ENCODE results near the gene PSMD2. TPM values are rescaled to one million over a fixed set of nuclear protein-coding genes. Genes with fewer than 3 reads are reported as not detected.

PSMD2 gene
- polyA plus RNA-seq (2013, experiment 1 of 4), result 377 TPM
- 343 TPM for polyA plus RNA-seq (2013, experiment 2 of 4)
- 293 TPM for polyA plus RNA-seq (2013, experiment 3 of 4)
- polyA plus RNA-seq (2013, experiment 4 of 4), result 299 TPM

DNA sequence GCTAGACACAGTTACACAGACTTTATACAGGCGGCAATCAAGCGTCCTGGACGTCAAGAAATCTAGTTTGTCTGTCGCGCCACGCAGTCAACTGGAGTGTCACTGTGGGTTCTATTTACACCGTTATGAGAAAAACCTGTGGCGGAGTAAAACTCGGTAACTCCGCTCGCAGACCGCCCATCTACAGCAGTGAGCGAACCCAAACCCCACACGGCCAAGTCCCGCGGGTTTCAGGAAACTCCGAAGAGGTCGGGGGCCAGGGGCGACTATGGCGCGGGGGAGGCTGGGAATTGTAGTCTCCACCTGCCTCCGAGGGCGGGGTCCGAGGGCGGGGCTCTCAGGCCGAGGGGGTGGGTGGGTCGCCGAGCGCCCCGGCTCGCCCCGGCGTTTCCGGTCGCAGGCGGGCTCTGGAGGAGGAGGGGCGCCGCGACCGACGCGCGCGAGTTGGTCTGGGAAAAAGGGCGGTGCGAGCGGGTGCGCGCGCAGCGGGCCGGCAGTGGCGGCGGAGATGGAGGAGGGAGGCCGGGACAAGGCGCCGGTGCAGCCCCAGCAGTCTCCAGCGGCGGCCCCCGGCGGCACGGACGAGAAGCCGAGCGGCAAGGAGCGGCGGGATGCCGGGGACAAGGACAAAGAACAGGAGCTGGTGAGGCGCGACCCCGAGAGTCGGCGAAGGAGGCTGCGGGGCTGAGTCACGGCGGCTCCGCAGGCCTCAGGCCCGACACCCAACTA, at the start of gene PSMD2:
Gene PSMD2 (plus strand): TSS at position 483 of the 729 bp plus-strand sequence. CDS start 26 bp downstream, at position 509.
- Histone ChIP-seq H3K27me3 (ENCODE audit: control insufficient read depth, insufficient read depth, low read length, poor library complexity, severe bottlenecking) (peaks cover 3% of the 10 kb centered on the region), H3K4me3 (ENCODE audit: insufficient read depth, low read depth, low read length) (peak within 1 kb of the TSS; percentile 97), H3K4me1 (ENCODE audit: control insufficient read depth, insufficient read depth, low read length) (peaks cover 5% of the 10 kb centered on the region), H3K36me3 (ENCODE audit: control insufficient read depth, insufficient read depth, low read length) (peaks cover 37% of the 10 kb centered on the region), H3K27ac (ENCODE audit: insufficient read depth, low read depth, low read length, poor library complexity, severe bottlenecking) (peak within 1 kb of the TSS; percentile 17), H3K9me3 (ENCODE audit: control insufficient read depth, low read length) (no peaks in the 10 kb centered on the region)
- 1% methylated on average over 78 of the region's 78 CpGs for WGBS, 2 experiments

GRCh38 chr3:184249412-184250166, 49.5 kb upstream of the PSMD2 start, which contains the start of gene EEF1AKMT4:
Gene EEF1AKMT4 (plus strand): TSS chr3:184249672. CDS start chr3:184249695, 23 bp downstream.
- WGBS, 2 experiments, result 0% methylated on average over 54 of the region's 54 CpGs
- H3K27ac ChIP-seq (ENCODE audit: insufficient read depth, low read depth, low read length, poor library complexity, severe bottlenecking), result peak within 1 kb of the TSS; percentile 88

DNA sequence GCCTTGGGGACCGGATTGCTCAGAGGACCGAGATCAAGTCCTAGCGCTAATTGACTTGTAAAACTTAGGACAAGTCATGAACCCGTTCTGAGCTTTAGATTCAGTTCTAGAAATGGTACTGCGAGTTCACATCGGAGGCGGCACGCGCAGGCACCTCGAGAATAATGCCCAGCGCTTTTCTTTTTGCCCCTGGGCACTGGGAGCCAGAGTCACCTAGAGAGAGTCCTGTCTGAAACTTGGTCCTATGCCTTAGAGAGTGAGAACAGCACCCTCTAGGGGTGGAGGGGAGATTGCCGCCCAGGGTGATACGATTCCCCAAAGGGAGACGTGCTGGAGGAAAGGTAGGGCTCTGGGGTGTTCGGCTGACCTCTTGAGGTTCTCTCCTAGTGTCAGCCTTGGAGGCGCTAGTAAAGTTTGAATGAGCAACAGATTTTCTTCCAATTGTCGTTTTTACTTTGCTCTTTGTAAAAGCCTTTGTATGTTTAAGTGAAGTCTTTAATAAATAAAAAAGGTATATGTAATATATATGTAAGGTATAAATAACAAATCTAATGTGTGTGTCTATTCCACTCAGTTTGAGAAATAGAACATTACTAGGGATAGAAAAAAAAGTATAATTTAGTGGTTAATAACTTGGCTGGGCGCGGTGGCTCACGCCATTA, 48.7 kb upstream of the PSMD2 start:
- H3K27ac ChIP-seq (ENCODE audit: insufficient read depth, low read depth, low read length, poor library complexity, severe bottlenecking), result no peak overlapping the region
- WGBS, 2 experiments, result 16 to 18% methylated on average over 19 to 20 of the region's 20 CpGs
- no peaks in the 10 kb centered on the region for H3K9me3 ChIP-seq (ENCODE audit: control insufficient read depth, low read length)
- no peaks in the 10 kb centered on the region for H3K4me1 ChIP-seq (ENCODE audit: control insufficient read depth, insufficient read depth, low read length)
- H3K4me3 ChIP-seq (ENCODE audit: insufficient read depth, low read depth, low read length), result peak overlapping the region; percentile 95
- peaks cover 2% of the 10 kb centered on the region for H3K36me3 ChIP-seq (ENCODE audit: control insufficient read depth, insufficient read depth, low read length)
- H3K27me3 ChIP-seq (ENCODE audit: control insufficient read depth, insufficient read depth, low read length, poor library complexity, severe bottlenecking), result no peaks in the 10 kb centered on the region

More at GRCh38 chr3:184249412-184250166, 49.5 kb upstream of the PSMD2 start, which contains the start of gene EEF1AKMT4:
- no peaks in the 10 kb centered on the region for H3K4me1 ChIP-seq (ENCODE audit: control insufficient read depth, insufficient read depth, low read length)
- peak within 1 kb of the TSS; percentile 95 for H3K4me3 ChIP-seq (ENCODE audit: insufficient read depth, low read depth, low read length)
- no peaks in the 10 kb centered on the region for H3K27me3 ChIP-seq (ENCODE audit: control insufficient read depth, insufficient read depth, low read length, poor library complexity, severe bottlenecking)
- peaks cover 9% of the 10 kb centered on the region for H3K36me3 ChIP-seq (ENCODE audit: control insufficient read depth, insufficient read depth, low read length)
- no peaks in the 10 kb centered on the region for H3K9me3 ChIP-seq (ENCODE audit: control insufficient read depth, low read length)

DNA sequence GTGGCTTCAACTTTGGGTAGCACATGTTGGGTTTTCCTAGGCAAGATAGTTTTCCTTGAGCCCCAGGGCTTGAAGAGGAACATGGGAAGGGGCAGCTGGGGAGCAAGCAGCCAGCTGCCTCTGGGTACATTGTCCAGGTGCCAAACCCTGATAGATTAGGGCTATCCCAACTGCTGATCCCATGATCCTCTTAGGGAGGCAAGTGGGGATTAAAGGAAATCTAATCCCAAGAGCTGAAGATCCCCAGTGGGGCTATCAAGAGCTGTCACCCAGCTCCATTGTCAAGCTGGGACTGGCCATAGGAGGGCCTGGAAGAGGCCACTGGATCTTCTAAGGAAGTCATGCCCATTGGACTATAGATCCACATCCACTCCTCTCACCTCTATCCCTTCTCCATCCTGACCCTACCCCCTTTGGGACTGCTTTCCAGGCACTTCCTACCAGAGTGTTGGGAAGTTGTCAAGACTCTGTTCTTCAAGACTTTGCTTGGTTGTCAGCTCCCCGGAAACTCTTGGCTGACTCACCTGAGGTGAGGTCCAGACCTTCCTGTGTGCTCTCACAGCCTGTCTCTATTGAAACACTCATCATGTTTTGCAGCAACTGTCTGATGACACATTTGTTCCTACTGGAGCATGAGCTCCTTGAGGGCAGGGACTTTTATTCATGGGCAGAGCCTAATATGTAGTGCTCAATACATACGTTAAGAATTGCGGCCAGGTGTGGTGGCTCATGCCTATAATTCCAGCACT, 43.6 kb upstream of the PSMD2 start:
- H3K9me3 ChIP-seq (ENCODE audit: control insufficient read depth, low read length), result no peaks in the 10 kb centered on the region
- WGBS, 2 experiments, result 96 to 97% methylated on average over 3 of the region's 3 CpGs
- peaks cover 28% of the 10 kb centered on the region for H3K27me3 ChIP-seq (ENCODE audit: control insufficient read depth, insufficient read depth, low read length, poor library complexity, severe bottlenecking)
- no peak overlapping the region for H3K27ac ChIP-seq (ENCODE audit: insufficient read depth, low read depth, low read length, poor library complexity, severe bottlenecking)
- no peak overlapping the region for H3K4me3 ChIP-seq (ENCODE audit: insufficient read depth, low read depth, low read length)
- H3K4me1 ChIP-seq (ENCODE audit: control insufficient read depth, insufficient read depth, low read length), result peaks cover under 1% of the 10 kb centered on the region
- no peaks in the 10 kb centered on the region for H3K36me3 ChIP-seq (ENCODE audit: control insufficient read depth, insufficient read depth, low read length)

DNA sequence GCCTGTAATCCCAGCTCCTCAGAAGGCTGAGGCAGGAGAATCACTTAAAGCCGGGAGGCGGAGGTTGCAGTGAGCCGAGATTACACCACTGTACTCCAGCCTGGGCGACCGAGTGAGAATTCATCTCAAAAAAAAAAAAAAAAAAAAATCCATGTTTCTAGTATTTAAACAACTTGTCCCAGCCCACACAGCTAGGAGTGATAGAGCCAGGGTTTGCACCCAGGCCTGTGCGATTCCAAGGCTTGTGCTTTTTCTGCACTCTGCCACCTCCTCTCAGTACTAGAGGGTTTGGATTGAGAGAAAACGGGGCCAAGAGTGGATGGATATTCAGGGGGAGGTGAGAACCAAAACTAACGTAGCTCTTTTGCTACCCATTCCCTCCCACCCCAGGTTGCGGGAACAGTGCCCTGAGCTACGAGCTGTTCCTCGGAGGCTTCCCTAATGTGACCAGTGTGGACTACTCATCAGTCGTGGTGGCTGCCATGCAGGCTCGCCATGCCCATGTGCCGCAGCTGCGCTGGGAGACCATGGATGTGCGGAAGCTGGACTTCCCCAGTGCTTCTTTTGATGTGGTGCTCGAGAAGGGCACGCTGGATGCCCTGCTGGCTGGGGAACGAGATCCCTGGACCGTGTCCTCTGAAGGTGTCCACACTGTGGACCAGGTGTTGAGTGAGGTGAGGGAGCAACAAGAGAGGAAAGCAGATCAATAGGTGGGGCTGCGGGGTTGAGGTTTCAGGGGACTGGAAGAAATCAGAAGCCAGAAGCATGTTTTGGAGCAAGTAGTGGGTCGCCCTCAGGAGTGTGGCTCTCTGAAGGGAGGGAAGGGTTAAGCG, 41.7 kb upstream of the PSMD2 start:
- Histone ChIP-seq H3K4me1 (ENCODE audit: control insufficient read depth, insufficient read depth, low read length) (peaks cover 4% of the 10 kb centered on the region), H3K36me3 (ENCODE audit: control insufficient read depth, insufficient read depth, low read length) (no peaks in the 10 kb centered on the region), H3K27ac (ENCODE audit: insufficient read depth, low read depth, low read length, poor library complexity, severe bottlenecking) (no peak overlapping the region), H3K27me3 (ENCODE audit: control insufficient read depth, insufficient read depth, low read length, poor library complexity, severe bottlenecking) (peaks cover 46% of the 10 kb centered on the region), H3K4me3 (ENCODE audit: insufficient read depth, low read depth, low read length) (no peak overlapping the region), H3K9me3 (ENCODE audit: control insufficient read depth, low read length) (no peaks in the 10 kb centered on the region)
- WGBS, 2 experiments, result 93 to 94% methylated on average over 23 of the region's 23 CpGs

DNA sequence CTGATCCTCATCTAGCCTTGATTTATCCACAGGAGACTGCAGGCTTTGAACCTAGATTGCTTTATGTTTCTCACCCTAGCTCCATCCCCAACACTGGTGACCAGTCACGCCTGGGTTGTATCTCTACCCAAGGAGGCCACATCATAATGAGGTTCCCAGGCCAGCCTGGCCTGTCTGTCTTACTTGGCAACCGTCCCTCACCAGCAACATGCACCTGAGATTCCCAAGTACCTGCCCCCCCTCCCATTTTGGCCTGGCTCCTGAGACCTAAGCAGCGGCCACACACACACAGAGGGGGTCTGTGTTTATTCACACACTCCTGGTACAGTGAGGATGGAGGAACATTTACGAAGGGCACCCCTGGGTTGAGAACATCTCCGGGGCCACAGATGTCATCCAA, 40.1 kb upstream of the PSMD2 start:
- Histone ChIP-seq H3K4me1 (ENCODE audit: control insufficient read depth, insufficient read depth, low read length) (peaks cover 4% of the 10 kb centered on the region), H3K27ac (ENCODE audit: insufficient read depth, low read depth, low read length, poor library complexity, severe bottlenecking) (no peak overlapping the region), H3K9me3 (ENCODE audit: control insufficient read depth, low read length) (no peaks in the 10 kb centered on the region), H3K27me3 (ENCODE audit: control insufficient read depth, insufficient read depth, low read length, poor library complexity, severe bottlenecking) (peaks cover 61% of the 10 kb centered on the region), H3K4me3 (ENCODE audit: insufficient read depth, low read depth, low read length) (no peak overlapping the region), H3K36me3 (ENCODE audit: control insufficient read depth, insufficient read depth, low read length) (no peaks in the 10 kb centered on the region)
- 88 to 90% methylated on average over 5 of the region's 5 CpGs for WGBS, 2 experiments

GRCh38 chr3:184259396-184259877, 39.6 kb upstream of the PSMD2 start:
- H3K4me1 ChIP-seq (ENCODE audit: control insufficient read depth, insufficient read depth, low read length), result peaks cover 4% of the 10 kb centered on the region
- H3K9me3 ChIP-seq (ENCODE audit: control insufficient read depth, low read length), result no peaks in the 10 kb centered on the region
- H3K27ac ChIP-seq (ENCODE audit: insufficient read depth, low read depth, low read length, poor library complexity, severe bottlenecking), result no peak overlapping the region
- no peaks in the 10 kb centered on the region for H3K36me3 ChIP-seq (ENCODE audit: control insufficient read depth, insufficient read depth, low read length)
- WGBS, 2 experiments, result 17 to 18% methylated on average over 28 of the region's 28 CpGs
- no peak overlapping the region for H3K4me3 ChIP-seq (ENCODE audit: insufficient read depth, low read depth, low read length)
- peaks cover 61% of the 10 kb centered on the region for H3K27me3 ChIP-seq (ENCODE audit: control insufficient read depth, insufficient read depth, low read length, poor library complexity, severe bottlenecking)

GRCh38 chr3:184259878-184260723, 38.9 kb upstream of the PSMD2 start:
- H3K36me3 ChIP-seq (ENCODE audit: control insufficient read depth, insufficient read depth, low read length), result no peaks in the 10 kb centered on the region
- peaks cover 4% of the 10 kb centered on the region for H3K4me1 ChIP-seq (ENCODE audit: control insufficient read depth, insufficient read depth, low read length)
- no peaks in the 10 kb centered on the region for H3K9me3 ChIP-seq (ENCODE audit: control insufficient read depth, low read length)
- H3K27me3 ChIP-seq (ENCODE audit: control insufficient read depth, insufficient read depth, low read length, poor library complexity, severe bottlenecking), result peaks cover 61% of the 10 kb centered on the region
- 0 to 1% methylated on average over 91 of the region's 91 CpGs for whole genome bisulfite sequencing, 2 experiments
- H3K4me3 ChIP-seq (ENCODE audit: insufficient read depth, low read depth, low read length), result peak overlapping the region; percentile 52
- no peak overlapping the region for H3K27ac ChIP-seq (ENCODE audit: insufficient read depth, low read depth, low read length, poor library complexity, severe bottlenecking)

Data from ectodermal cell (in vitro differentiated cells).